Glutamatergic neuron (in vitro differentiated cells): ENCODE data around the gene JMJD1C. TPM values are rescaled to one million over a fixed set of nuclear protein-coding genes. Genes with fewer than 3 reads are reported as not detected.

ENCODE experiments used
- DNase-seq: peaks from one replicate; pipeline ENCODE4 v3.0.0; 2022
- H3K27ac Mint-ChIP-seq: one replicate; pipeline ENCODE4 v1.8.0; 2020; ENCODE audit warnings: mild to moderate bottlenecking, mixed read lengths, inconsistent platforms; ENCODE audit not compliant: unreplicated experiment
- H3K27me3 Mint-ChIP-seq: one replicate; pipeline ENCODE4 v1.8.0; 2020; ENCODE audit warnings: mild to moderate bottlenecking, moderate library complexity, mixed read lengths, inconsistent platforms; ENCODE audit not compliant: unreplicated experiment
- H3K36me3 Mint-ChIP-seq: one replicate; pipeline ENCODE4 v1.8.0; 2020; ENCODE audit warnings: mild to moderate bottlenecking, mixed read lengths, inconsistent platforms; ENCODE audit not compliant: unreplicated experiment
- H3K4me1 Mint-ChIP-seq: one replicate; pipeline ENCODE4 v1.8.0; 2020; ENCODE audit warnings: mild to moderate bottlenecking, low read depth, mixed read lengths, inconsistent platforms; ENCODE audit not compliant: unreplicated experiment
- H3K4me3 Mint-ChIP-seq: one replicate; pipeline ENCODE4 v1.8.0; 2020; ENCODE audit warnings: mild to moderate bottlenecking, mixed read lengths, inconsistent platforms; ENCODE audit not compliant: unreplicated experiment
- H3K9me3 Mint-ChIP-seq: one replicate; pipeline ENCODE4 v1.8.0; 2020; ENCODE audit warnings: mild to moderate bottlenecking, moderate library complexity, mixed read lengths, inconsistent platforms; ENCODE audit not compliant: unreplicated experiment
- CTCF ChIP-seq: fragments of 200-600 bp; sonication (generic); IDR thresholded peaks from one replicate; pipeline ENCODE4 v1.5.0; 2021; ENCODE audit not compliant: partially characterized antibody, unreplicated experiment
- total RNA-seq: library from RNA; stranded (reverse); fragmentation: NEBNext Ultra II Directional; extraction: Animal tissue kit (Norgen Biotek cat#: 25700); gene quantifications from one replicate; pipeline ENCODE4 v1.2.1, GENCODE V29; 2021; ENCODE audit not compliant: unreplicated experiment

Gene JMJD1C
- total RNA-seq, 1 donor from 2014 or later: 110 TPM

GRCh38 chr10:63262430-63263073, 203.2 kb downstream of the JMJD1C start:
- Mint-ChIP-seq H3K4me1 (peaks cover 28% of the 10 kb centered on the region), H3K9me3 (peaks cover 4% of the 10 kb centered on the region), H3K4me3 (peak overlapping the region; percentile 25), H3K27me3 (no peaks in the 10 kb centered on the region), H3K36me3 (no peaks in the 10 kb centered on the region), H3K27ac (no peak overlapping the region)
- no peak for TF ChIP-seq CTCF
- DNase-seq: no peak

DNA sequence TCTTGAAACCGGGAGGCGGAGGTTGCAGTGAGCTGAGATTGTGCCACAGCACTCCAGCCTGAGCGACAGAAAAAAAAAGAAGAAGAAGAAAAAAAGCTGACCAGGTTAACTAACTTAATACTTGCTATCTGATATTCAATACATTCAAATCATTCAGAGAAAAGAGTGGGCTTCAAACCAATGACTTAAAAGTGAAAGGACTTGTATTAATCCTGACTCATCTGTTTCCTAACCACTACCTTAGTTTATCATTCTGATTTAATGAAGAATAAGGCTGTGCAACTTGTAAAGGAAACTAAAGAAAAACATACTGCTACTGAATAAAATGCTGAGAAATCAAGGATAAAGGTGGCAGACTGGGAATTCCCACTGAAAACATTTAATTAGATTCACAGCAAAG, 204.3 kb downstream of the JMJD1C start:
- H3K4me3 Mint-ChIP-seq: no peak overlapping the region
- no peak for DNase-seq
- H3K36me3 Mint-ChIP-seq: no peaks in the 10 kb centered on the region
- no peaks in the 10 kb centered on the region for H3K27me3 Mint-ChIP-seq
- no peak overlapping the region for H3K27ac Mint-ChIP-seq
- peaks cover 4% of the 10 kb centered on the region for H3K9me3 Mint-ChIP-seq
- TF ChIP-seq CTCF: no peak
- H3K4me1 Mint-ChIP-seq: peaks cover 28% of the 10 kb centered on the region

DNA sequence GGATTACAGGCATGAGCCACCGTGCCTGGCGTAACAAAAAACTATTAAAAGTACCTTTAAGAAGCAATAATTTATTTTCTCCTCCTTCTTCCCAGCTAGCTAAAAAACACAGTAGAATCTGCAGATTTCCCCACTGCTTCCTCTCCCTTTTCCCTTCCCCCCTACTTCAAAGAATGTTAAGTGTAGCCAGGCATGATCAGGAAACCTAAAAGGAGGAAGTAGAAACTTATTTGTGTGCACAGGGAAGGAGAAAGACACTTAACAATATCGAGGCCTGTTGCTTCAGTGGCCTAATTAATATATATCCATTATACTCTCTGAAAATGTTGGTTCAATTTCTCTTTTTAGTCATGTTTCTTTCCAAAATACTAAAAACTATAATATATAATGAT, 204.9 kb downstream of the JMJD1C start:
- no peak for DNase-seq
- no peak overlapping the region for H3K27ac Mint-ChIP-seq
- H3K36me3 Mint-ChIP-seq: no peaks in the 10 kb centered on the region
- no peak for TF ChIP-seq CTCF
- H3K4me3 Mint-ChIP-seq: no peak overlapping the region
- H3K27me3 Mint-ChIP-seq: no peaks in the 10 kb centered on the region
- peaks cover 4% of the 10 kb centered on the region for H3K9me3 Mint-ChIP-seq
- H3K4me1 Mint-ChIP-seq: peaks cover 28% of the 10 kb centered on the region

- TF ChIP-seq CTCF: no peak
- H3K9me3 Mint-ChIP-seq: peaks cover 4% of the 10 kb centered on the region
- H3K36me3 Mint-ChIP-seq: no peaks in the 10 kb centered on the region
- peaks cover 28% of the 10 kb centered on the region for H3K4me1 Mint-ChIP-seq
- no peak overlapping the region for H3K4me3 Mint-ChIP-seq
- DNase-seq: no peak
- H3K27ac Mint-ChIP-seq: no peak overlapping the region
- H3K27me3 Mint-ChIP-seq: no peaks in the 10 kb centered on the region
Measured at GRCh38 chr10:63260103-63260859, 205.5 kb downstream of the JMJD1C start.
